HepG2 (cell line): ENCODE results near the gene CFHR2.
"Not testable (repeated sequence)": the region's sequence is repeated elsewhere in the genome, so short reads cannot be mapped to it uniquely, and the experiment has no call there.

ENCODE experiments used
- DBP ChIP-seq: sonication (generic); formaldehyde crosslinking; IDR thresholded peaks from 2 replicates; pipeline ENCODE4 v1.4.0; 2020; ENCODE audit warnings: missing genetic modification reagents; ENCODE audit errors: not compliant biosample characterization
- FOXM1 ChIP-seq: sonication (generic); formaldehyde crosslinking; IDR thresholded peaks from 2 replicates; pipeline ENCODE4 v1.5.0; 2020; ENCODE audit warnings: missing genetic modification reagents
- RAD21 ChIP-seq: fragments of 450-650 bp; formaldehyde crosslinking; IDR thresholded peaks from 2 replicates; pipeline ENCODE4 v1.5.0; 2020; ENCODE audit warnings: mild to moderate bottlenecking
- SNRNP70 ChIP-seq: fragments of 200-400 bp; formaldehyde crosslinking; IDR thresholded peaks from 2 replicates; pipeline ENCODE4 v1.6.1; 2017; ENCODE audit warnings: mild to moderate bottlenecking, low read depth, low read length, moderate library complexity
- STAG1 ChIP-seq: sonication (generic); formaldehyde crosslinking; IDR thresholded peaks from 2 replicates; pipeline ENCODE4 v1.4.0; 2020; ENCODE audit warnings: missing genetic modification reagents
- TF ChIP-seq, protein P1 (sequence below): sonication (generic); formaldehyde crosslinking; IDR thresholded peaks from 2 replicates; pipeline ENCODE4 v1.4.0; 2020; ENCODE audit warnings: missing genetic modification reagents
- TF ChIP-seq, protein P2 (sequence below): sonication (generic); formaldehyde crosslinking; IDR thresholded peaks from 2 replicates; pipeline ENCODE4 v1.5.0; 2020; ENCODE audit warnings: mild to moderate bottlenecking, missing genetic modification reagents, borderline replicate concordance

DNA sequence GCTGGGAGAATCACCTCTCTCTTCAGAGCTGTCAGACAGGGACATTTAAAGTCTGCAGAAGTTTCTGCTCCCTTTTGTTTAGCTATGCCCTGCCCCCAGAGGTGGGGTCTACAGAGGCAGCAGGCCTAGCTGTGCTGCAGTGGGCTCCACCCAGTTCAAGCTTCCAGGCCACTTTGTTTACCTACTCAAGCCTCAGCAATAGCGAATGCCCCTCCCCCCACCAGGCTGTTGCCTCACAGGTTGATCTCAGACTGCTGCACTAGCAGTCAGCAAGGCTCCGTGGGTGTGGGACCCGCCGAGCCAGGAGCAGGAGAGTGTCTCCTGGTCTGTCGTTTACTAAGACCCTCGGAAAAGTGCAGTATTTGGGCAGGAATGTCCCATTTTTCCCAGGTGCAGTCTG is 2.1 kb upstream of the CFHR2 start:
- TF ChIP-seq RAD21 (CRISPR knock-in tag); SNRNP70; DBP (CRISPR knock-in tag); FOXM1 (CRISPR knock-in tag); STAG1 (CRISPR knock-in tag): not testable (repeated sequence)
- TF ChIP-seq, protein P1, sequence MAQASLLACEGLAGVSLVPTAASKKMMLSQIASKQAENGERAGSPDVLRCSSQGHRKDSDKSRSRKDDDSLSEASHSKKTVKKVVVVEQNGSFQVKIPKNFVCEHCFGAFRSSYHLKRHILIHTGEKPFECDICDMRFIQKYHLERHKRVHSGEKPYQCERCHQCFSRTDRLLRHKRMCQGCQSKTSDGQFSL (CRISPR knock-in tag), result not testable (repeated sequence)
- TF ChIP-seq, protein P2, sequence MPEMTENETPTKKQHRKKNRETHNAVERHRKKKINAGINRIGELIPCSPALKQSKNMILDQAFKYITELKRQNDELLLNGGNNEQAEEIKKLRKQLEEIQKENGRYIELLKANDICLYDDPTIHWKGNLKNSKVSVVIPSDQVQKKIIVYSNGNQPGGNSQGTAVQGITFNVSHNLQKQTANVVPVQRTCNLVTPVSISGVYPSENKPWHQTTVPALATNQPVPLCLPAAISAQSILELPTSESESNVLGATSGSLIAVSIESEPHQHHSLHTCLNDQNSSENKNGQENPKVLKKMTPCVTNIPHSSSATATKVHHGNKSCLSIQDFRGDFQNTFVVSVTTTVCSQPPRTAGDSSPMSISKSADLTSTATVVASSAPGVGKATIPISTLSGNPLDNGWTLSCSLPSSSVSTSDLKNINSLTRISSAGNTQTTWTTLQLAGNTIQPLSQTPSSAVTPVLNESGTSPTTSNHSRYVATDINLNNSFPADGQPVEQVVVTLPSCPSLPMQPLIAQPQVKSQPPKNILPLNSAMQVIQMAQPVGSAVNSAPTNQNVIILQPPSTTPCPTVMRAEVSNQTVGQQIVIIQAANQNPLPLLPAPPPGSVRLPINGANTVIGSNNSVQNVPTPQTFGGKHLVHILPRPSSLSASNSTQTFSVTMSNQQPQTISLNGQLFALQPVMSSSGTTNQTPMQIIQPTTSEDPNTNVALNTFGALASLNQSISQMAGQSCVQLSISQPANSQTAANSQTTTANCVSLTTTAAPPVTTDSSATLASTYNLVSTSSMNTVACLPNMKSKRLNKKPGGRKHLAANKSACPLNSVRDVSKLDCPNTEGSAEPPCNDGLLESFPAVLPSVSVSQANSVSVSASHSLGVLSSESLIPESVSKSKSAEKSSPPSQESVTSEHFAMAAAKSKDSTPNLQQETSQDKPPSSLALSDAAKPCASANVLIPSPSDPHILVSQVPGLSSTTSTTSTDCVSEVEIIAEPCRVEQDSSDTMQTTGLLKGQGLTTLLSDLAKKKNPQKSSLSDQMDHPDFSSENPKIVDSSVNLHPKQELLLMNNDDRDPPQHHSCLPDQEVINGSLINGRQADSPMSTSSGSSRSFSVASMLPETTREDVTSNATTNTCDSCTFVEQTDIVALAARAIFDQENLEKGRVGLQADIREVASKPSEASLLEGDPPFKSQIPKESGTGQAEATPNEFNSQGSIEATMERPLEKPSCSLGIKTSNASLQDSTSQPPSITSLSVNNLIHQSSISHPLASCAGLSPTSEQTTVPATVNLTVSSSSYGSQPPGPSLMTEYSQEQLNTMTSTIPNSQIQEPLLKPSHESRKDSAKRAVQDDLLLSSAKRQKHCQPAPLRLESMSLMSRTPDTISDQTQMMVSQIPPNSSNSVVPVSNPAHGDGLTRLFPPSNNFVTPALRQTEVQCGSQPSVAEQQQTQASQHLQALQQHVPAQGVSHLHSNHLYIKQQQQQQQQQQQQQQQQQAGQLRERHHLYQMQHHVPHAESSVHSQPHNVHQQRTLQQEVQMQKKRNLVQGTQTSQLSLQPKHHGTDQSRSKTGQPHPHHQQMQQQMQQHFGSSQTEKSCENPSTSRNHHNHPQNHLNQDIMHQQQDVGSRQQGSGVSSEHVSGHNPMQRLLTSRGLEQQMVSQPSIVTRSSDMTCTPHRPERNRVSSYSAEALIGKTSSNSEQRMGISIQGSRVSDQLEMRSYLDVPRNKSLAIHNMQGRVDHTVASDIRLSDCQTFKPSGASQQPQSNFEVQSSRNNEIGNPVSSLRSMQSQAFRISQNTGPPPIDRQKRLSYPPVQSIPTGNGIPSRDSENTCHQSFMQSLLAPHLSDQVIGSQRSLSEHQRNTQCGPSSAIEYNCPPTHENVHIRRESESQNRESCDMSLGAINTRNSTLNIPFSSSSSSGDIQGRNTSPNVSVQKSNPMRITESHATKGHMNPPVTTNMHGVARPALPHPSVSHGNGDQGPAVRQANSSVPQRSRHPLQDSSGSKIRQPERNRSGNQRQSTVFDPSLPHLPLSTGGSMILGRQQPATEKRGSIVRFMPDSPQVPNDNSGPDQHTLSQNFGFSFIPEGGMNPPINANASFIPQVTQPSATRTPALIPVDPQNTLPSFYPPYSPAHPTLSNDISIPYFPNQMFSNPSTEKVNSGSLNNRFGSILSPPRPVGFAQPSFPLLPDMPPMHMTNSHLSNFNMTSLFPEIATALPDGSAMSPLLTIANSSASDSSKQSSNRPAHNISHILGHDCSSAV (CRISPR knock-in tag), result not testable (repeated sequence)
